ENCODE results near the gene GLRX5. TPM values are rescaled to one million over a fixed set of nuclear protein-coding genes. Genes with fewer than 3 reads are reported as not detected.

The GLRX5 gene
- total RNA-seq, 3 donors from 2014 or later = 37.3 to 45.1 (median 40.7) TPM

Other genes with a start within 250 kb of the GLRX5 start
- 1 to 10 TPM in 1 of 3 donors, under 1 TPM in 2; 0.71 to 1.3 (median 0.71) TPM for gene CLMN, start 215.1 kb upstream of the GLRX5 start, total RNA-seq
- gene SYNE3, start 18.4 kb upstream of the GLRX5 start, total RNA-seq = 10 to 100 TPM; 11.5 to 15.0 (median 12.9) TPM
- gene TCL1B, start 151.4 kb downstream of the GLRX5 start, total RNA-seq = not detected
- 1 to 10 TPM in 1 of 3 donors, under 1 TPM in 2; 0.32 to 5.4 (median 0.63) TPM for gene TCL1A, start 179.1 kb downstream of the GLRX5 start, total RNA-seq

Measured in activated T-cell treated with anti-CD3 and anti-CD28 coated beads, Interleukin-2, amount 50 U/mL, for 4 hours (primary cell).